Lung (tissue), 12 donors: ENCODE data around the gene ZXDC. TPM values are rescaled to one million over a fixed set of nuclear protein-coding genes. Genes with fewer than 3 reads are reported as not detected.

ENCODE experiments used
- ATAC-seq: fragments of 200-7000 bp; cut with Tn5 transposase; one replicate; pipeline ENCODE4 v1.9.1; 2020; ENCODE audit warnings: moderate number of reproducible peaks; ENCODE audit not compliant: insufficient read depth, low FRiP score
- DNase-seq, 3 donors: peaks; one replicate each; pipeline ENCODE4 v3.0.0-alpha.2; 2013 to 2017
- H3K27ac ChIP-seq, 2 donors: one replicate each; pipeline ENCODE4 v1.5.1; 2013; ENCODE audit warnings: mild to moderate bottlenecking in 2 of 2, moderate library complexity in 2 of 2, control low read depth in 1 of 2, inconsistent platforms in 1 of 2, low read depth in 1 of 2, low read length in 1 of 2
- H3K27me3 ChIP-seq, 3 donors: one replicate each; pipeline ENCODE4 v1.5.1; 2013; ENCODE audit warnings: low read length in 2 of 3; ENCODE audit not compliant: control insufficient read depth in 3 of 3, insufficient read depth in 3 of 3
- H3K36me3 ChIP-seq, 4 donors: one replicate each; pipeline ENCODE4 v1.5.1; 2013; ENCODE audit warnings: low read length in 4 of 4, mild to moderate bottlenecking in 1 of 4, moderate library complexity in 1 of 4; ENCODE audit not compliant: control insufficient read depth in 4 of 4, insufficient read depth in 4 of 4
- H3K4me1 ChIP-seq, 5 donors: one replicate each; pipeline ENCODE4 v1.5.1; 2013; ENCODE audit warnings: low read length in 5 of 5, mild to moderate bottlenecking in 2 of 5, moderate library complexity in 1 of 5; ENCODE audit not compliant: control insufficient read depth in 5 of 5, insufficient read depth in 5 of 5
- H3K4me3 ChIP-seq: one replicate; pipeline ENCODE4 v1.5.1; 2013; ENCODE audit warnings: mild to moderate bottlenecking, control low read depth, moderate library complexity
- H3K9ac ChIP-seq, 2 donors: one replicate each; pipeline ENCODE4 v1.5.1; 2013; ENCODE audit warnings: low read length in 2 of 2, control low read depth in 1 of 2; ENCODE audit not compliant: insufficient read depth in 1 of 2
- H3K9me3 ChIP-seq, 4 donors: one replicate each; pipeline ENCODE4 v1.5.1; 2013; ENCODE audit warnings: low read length in 3 of 4, mild to moderate bottlenecking in 1 of 4, moderate library complexity in 1 of 4; ENCODE audit not compliant: control insufficient read depth in 4 of 4, insufficient read depth in 3 of 4
- whole genome bisulfite sequencing, 2 donors: extraction: QIAGEN DNeasy Blood & Tissue Kit; methylation state at CpG; one replicate each; pipeline ENCODE4 v1.1.7; 2013; 5-methylcytosine and 5-hydroxymethylcytosine counted together
- polyA plus RNA-seq, 2 donors: library from polyadenylated mRNA; stranded (reverse); fragments of 200-250 nt; gene quantifications; one replicate each; pipeline ENCODE4 v1.2.1, GENCODE V29; 2013
- total RNA-seq, 2 donors: library from RNA; depleted of rRNA in 1 of 2; stranded (reverse); fragments of >200 nt in 1 of 2; gene quantifications; one replicate each; pipeline ENCODE4 v1.2.1, GENCODE V29; 2014 to 2021
- TF ChIP-seq, protein P1 (sequence below): IDR thresholded peaks from 2 replicates; pipeline ENCODE4 v1.5.1; 2012; ENCODE audit warnings: mild to moderate bottlenecking; ENCODE audit errors: control extremely low read depth, extremely low read depth
- donor health status: control.
- donor health status: control.
- donor health status: Bipolar disorder and iron deficiency.
- donor health status: healthy.
- donor health status: DM: yes; HTN: yes; CAD: no.

ZXDC gene
- total and polyA plus RNA-seq, 4 donors = 12.9 to 49.5 (median 29.8) TPM

DNA sequence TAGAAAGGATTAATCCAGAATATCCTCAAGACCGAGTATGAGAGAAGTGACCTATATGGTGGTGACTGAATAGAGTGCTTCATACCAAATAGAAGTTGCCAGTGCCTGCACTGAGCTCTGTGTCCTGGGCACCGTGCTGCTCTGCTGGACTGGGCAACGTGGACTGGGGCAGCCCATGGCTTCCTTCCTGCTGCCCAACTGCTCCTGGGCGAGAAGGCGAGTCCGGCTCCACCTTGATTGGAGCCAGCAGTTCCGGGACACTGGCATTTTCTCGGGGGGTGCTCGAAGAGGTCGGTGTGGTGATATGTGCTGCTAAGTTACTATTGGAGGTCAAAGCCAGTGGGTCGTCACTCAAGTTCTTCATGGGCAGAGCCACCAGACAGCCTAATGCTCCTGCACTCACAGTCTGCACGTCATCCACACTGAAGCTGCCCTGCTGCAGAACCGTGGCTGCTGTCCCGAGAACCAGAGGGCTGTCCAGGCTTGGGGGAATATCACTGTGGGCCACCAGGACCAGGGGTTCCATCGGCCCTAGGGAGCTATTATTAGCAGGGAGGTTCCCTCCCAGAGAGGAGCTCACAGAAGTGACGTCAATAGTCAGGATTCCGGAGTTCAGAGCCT, 14.1 kb downstream of the ZXDC start:
- 93 to 94% methylated on average over 17 of the region's 17 CpGs for WGBS, 2 donors
- TF ChIP-seq, protein P1, sequence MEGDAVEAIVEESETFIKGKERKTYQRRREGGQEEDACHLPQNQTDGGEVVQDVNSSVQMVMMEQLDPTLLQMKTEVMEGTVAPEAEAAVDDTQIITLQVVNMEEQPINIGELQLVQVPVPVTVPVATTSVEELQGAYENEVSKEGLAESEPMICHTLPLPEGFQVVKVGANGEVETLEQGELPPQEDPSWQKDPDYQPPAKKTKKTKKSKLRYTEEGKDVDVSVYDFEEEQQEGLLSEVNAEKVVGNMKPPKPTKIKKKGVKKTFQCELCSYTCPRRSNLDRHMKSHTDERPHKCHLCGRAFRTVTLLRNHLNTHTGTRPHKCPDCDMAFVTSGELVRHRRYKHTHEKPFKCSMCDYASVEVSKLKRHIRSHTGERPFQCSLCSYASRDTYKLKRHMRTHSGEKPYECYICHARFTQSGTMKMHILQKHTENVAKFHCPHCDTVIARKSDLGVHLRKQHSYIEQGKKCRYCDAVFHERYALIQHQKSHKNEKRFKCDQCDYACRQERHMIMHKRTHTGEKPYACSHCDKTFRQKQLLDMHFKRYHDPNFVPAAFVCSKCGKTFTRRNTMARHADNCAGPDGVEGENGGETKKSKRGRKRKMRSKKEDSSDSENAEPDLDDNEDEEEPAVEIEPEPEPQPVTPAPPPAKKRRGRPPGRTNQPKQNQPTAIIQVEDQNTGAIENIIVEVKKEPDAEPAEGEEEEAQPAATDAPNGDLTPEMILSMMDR = no peak
- no peaks in the 10 kb centered on the region for H3K27me3 ChIP-seq
- ATAC-seq (no peak), DNase-seq (peak in 1 of 3 donors; percentile 5)
- H3K4me1 ChIP-seq = no peaks in the 10 kb centered on the region
- no peak overlapping the region for H3K4me3 ChIP-seq
- H3K9me3 ChIP-seq = no peaks in the 10 kb centered on the region
- peaks cover 29 to 69% (median 47%) of the 10 kb centered on the region in 4 donors for H3K36me3 ChIP-seq
- no peak overlapping the region for H3K9ac ChIP-seq
- no peak overlapping the region for H3K27ac ChIP-seq

DNA sequence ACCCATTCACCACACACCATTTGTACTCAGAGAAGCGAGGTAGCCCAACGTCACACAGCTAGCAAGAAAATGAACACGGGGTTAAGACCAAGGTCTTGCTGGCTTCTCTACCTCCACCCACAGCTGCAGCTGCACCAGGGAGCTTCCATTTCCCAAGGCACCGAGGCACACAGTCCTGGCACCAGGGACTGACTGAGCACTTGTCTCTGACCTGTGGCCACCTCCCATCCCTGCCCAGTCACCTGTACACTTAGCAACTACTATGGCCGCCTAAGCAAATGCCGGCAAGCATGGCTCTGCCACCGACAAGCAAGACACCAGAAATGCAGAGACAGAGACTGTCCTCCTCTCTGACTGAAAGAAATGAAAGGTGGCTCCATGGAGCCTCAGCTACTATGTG, 15.3 kb downstream of the ZXDC start:
- ATAC-seq (no peak), DNase-seq (peak in 1 of 3 donors; percentile 9)
- TF ChIP-seq, protein P1 = no peak
- H3K27me3 ChIP-seq = no peaks in the 10 kb centered on the region
- H3K9me3 ChIP-seq = no peaks in the 10 kb centered on the region
- 86 to 95% methylated on average over 7 of the region's 7 CpGs for WGBS, 2 donors
- no peak overlapping the region for H3K4me3 ChIP-seq
- no peaks in the 10 kb centered on the region for H3K4me1 ChIP-seq
- peaks cover 25 to 66% (median 40%) of the 10 kb centered on the region in 4 donors for H3K36me3 ChIP-seq
- no peak overlapping the region for H3K9ac ChIP-seq
- no peak overlapping the region for H3K27ac ChIP-seq

DNA sequence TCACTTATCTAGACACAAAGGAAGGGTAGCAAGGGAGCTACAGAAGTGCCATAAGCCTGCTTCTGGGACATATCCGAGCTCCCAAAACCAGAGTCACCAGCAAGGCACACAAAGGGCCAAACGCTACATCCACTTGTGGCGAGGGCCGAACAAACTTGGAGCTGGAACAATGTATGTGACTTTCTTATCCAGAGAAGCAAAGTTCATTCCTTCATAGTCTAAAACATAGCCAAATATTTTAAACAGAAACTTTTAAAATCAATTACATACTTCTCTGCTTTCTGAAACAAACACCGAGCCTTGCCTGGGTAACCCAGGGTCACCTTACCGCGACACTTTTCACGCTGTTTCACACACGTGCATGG, 15.9 kb downstream of the ZXDC start:
- peaks cover 23 to 60% (median 34%) of the 10 kb centered on the region in 4 donors for H3K36me3 ChIP-seq
- H3K4me3 ChIP-seq = no peak overlapping the region
- H3K27me3 ChIP-seq = no peaks in the 10 kb centered on the region
- no peak for DNase-seq
- H3K4me1 ChIP-seq = no peaks in the 10 kb centered on the region
- TF ChIP-seq, protein P1 = no peak
- no peaks in the 10 kb centered on the region for H3K9me3 ChIP-seq
- WGBS, 2 donors = 92 to 94% methylated on average over 9 of the region's 9 CpGs
- no peak overlapping the region for H3K9ac ChIP-seq
- no peak overlapping the region for H3K27ac ChIP-seq
- ATAC-seq = no peak
